ENCODE results near the gene NFIB. TPM values are rescaled to one million over a fixed set of nuclear protein-coding genes. Genes with fewer than 3 reads are reported as not detected.

The NFIB gene
- total and polyA plus RNA-seq, 2 of the 8 experiments (the other 6 are each of a cell fraction or from before 2014, with no cell fraction given) = 2.6 to 13.1 TPM

DNA sequence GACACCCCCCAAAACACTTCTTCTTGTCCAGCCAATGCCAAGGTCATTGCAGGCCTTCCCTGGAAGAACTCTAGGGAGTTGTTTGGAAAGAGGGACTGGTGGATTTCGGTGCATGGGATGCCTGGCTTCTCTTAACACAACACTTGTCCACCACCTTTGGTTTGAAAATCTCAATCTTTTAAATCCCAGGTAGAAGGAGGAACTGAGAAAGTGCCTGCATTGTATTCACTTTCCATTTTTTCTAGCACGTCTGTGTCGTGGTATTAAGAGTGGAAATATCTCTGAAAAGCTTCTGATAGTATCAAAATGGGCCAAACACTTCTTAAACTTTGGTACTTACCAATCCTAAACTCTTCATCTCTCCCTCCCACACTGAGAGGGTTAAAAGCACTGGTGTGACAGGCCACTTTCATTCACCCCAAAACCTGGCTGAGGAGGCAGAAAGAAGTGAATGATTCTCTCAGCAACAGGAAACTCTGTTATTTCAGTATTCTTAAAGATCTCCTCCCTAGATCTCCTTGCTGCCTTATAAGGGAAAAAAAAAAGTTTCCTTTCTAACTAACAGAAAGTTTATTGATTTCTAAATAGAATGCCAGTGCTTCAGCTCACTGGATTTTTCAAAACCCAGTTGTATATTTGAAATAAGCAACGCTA lies 3.9 kb upstream of the NFIB start:
- H4K5ac ChIP-seq (ENCODE audit: insufficient read length, low read depth, low read length) = no peak overlapping the region
- H3K79me1 ChIP-seq (ENCODE audit: low read depth, low read length) = no peaks in the 10 kb centered on the region
- 0 out of 2 replicates have a peak overlapping the region, but pooled peaks have one; percentile 3 for H2AK5ac ChIP-seq (ENCODE audit: low read depth, low read length)
- no peak overlapping the region; the same call in 1 of the 2 replicates for H2BK12ac ChIP-seq (ENCODE audit: low read depth, low read length)
- H2BK5ac ChIP-seq (ENCODE audit: low read depth, low read length) = no peak overlapping the region
- H2AFZ ChIP-seq (ENCODE audit: low read length) = no peak overlapping the region
- POLR2A ChIA-PET (ENCODE audit: partially characterized antibody) = interaction anchor here (0.9 to 2.7 kb wide), 6 partner anchors 23 to 36 kb away, joined by 3 to 26 read pairs (median 6); no protein-coding TSS in a partner anchor
- peak overlapping the region; percentile 41; the same call in 1 of the 2 replicates for H3K18ac ChIP-seq (ENCODE audit: extremely low read depth, low read length)
- no peak overlapping the region for H3K23ac ChIP-seq (ENCODE audit: insufficient read length)
- peaks cover 0 to 10% (median 2%) of the 10 kb centered on the region in 4 experiments; a peak in 2 of 7 replicates for H3K27me3 ChIP-seq (replicated peaks in 1 of 4; ENCODE audit: control insufficient read depth in 3 of 4, extremely low read depth in 1 of 4, insufficient read depth in 3 of 4, low read length in 3 of 4)
- CTCF ChIA-PET (ENCODE audit: partially characterized antibody) = interaction anchor here (0.9 to 3.4 kb wide), 2 partner anchors 36 to 112 kb away, joined by 3 to 18 read pairs; no protein-coding TSS in a partner anchor
- no peak overlapping the region for H2BK20ac ChIP-seq (ENCODE audit: low read length)
- TF ChIP-seq SRF (IDR thresholded peaks at IDR 0.05; ENCODE audit: low read depth, low read length) = 0 out of 2 replicates have a peak, but pooled peaks have one; percentile 20
- TF ChIP-seq EP300 (IDR thresholded peaks at IDR 0.05; ENCODE audit: borderline replicate concordance in 1 of 2, low read depth in 2 of 2, low read length in 2 of 2) = no peak
- TF ChIP-seq PHF8 (conservative IDR thresholded peaks at IDR 0.05; ENCODE audit: low read depth, low read length) = no peak
- TF ChIP-seq, protein P1, sequence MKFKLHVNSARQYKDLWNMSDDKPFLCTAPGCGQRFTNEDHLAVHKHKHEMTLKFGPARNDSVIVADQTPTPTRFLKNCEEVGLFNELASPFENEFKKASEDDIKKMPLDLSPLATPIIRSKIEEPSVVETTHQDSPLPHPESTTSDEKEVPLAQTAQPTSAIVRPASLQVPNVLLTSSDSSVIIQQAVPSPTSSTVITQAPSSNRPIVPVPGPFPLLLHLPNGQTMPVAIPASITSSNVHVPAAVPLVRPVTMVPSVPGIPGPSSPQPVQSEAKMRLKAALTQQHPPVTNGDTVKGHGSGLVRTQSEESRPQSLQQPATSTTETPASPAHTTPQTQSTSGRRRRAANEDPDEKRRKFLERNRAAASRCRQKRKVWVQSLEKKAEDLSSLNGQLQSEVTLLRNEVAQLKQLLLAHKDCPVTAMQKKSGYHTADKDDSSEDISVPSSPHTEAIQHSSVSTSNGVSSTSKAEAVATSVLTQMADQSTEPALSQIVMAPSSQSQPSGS (IDR thresholded peaks at IDR 0.05; ENCODE audit: low read length) = no peak
- H3K9me3 ChIP-seq (ENCODE audit: insufficient read depth in 2 of 2, low read depth in 1 of 2, low read length in 1 of 2) = no peaks in the 10 kb centered on the region
- no peak overlapping the region for H3K9ac ChIP-seq (replicated peaks in 1 of 4; ENCODE audit: extremely low read depth in 1 of 4, low read depth in 3 of 4, low read length in 3 of 4)
- no peaks in the 10 kb centered on the region for H4K20me1 ChIP-seq (replicated peaks in 1 of 2; ENCODE audit: control insufficient read depth in 1 of 2, insufficient read depth in 2 of 2, low read length in 2 of 2)
- FAIRE-seq (no peak), DNase-seq (ENCODE audit: low read depth in 1 of 2, low spot score in 2 of 2) (no peak)
- H3K36me3 ChIP-seq (ENCODE audit: control insufficient read depth in 2 of 4, insufficient read depth in 4 of 4, low read length in 3 of 4) = no peaks in the 10 kb centered on the region
- peaks cover 16 to 36% (median 20%) of the 10 kb centered on the region in 4 experiments for H3K4me1 ChIP-seq (replicated peaks in 1 of 4; ENCODE audit: control insufficient read depth in 3 of 4, insufficient read depth in 4 of 4, low read length in 3 of 4)
- no peak overlapping the region for H4K8ac ChIP-seq (ENCODE audit: extremely low read depth, insufficient read depth, low read length)
- H3K79me2 ChIP-seq (ENCODE audit: control insufficient read depth in 1 of 2, insufficient read depth in 2 of 2, low read length in 2 of 2) = no peaks in the 10 kb centered on the region; a peak in 1 of 4 replicates
- no peak overlapping the region for H3K14ac ChIP-seq (ENCODE audit: insufficient read length)
- no peak overlapping the region for H2BK120ac ChIP-seq (replicated peaks; ENCODE audit: low read depth, low read length)
- no peak overlapping the region for H2BK15ac ChIP-seq (ENCODE audit: low read length)
- WGBS, 2 experiments (ENCODE audit: extremely low coverage in 1 of 2, insufficient coverage in 1 of 2, insufficient read length in 1 of 2, insufficient replicate concordance in 2 of 2, low coverage in 1 of 2, low lambda C conversion rate in 2 of 2, missing lambda C conversion rate in 1 of 2) = 73% methylated on average over 4 of the region's 4 CpGs; no CpG with 5 or more reads in 1 of the 2 experiments
- peak overlapping the region in 1 of 4 experiments; percentile 85; a peak in 1 of 8 replicates for H3K4me3 ChIP-seq (ENCODE audit: extremely low read depth in 1 of 4, insufficient read depth in 2 of 4, low read depth in 3 of 4, low read length in 4 of 4)
- H3K27ac ChIP-seq (ENCODE audit: low read depth, low read length) = no peak overlapping the region
- H3K4me2 ChIP-seq (ENCODE audit: insufficient read depth in 1 of 2, low read depth in 2 of 2, low read length in 2 of 2) = peak overlapping the region; percentile 83 to 90; a peak in 3 of 4 replicates
- H3K23me2 ChIP-seq (ENCODE audit: low read depth, low read length) = peaks cover 13% of the 10 kb centered on the region
- no peak overlapping the region for H3K56ac ChIP-seq (replicated peaks; ENCODE audit: insufficient read length, low read depth, low read length)
- no peak overlapping the region for H4K91ac ChIP-seq (replicated peaks; ENCODE audit: insufficient read length, low read length)
- H3K4ac ChIP-seq (replicated peaks; ENCODE audit: insufficient read length, low read depth, low read length) = no peak overlapping the region
